Heart right ventricle (tissue), 16 donors: ENCODE data around the gene SLC38A11. TPM values are rescaled to one million over a fixed set of nuclear protein-coding genes. Genes with fewer than 3 reads are reported as not detected.
A peak's percentile ranks its signal among the peaks of the same experiment; 100 is the strongest.
"Not testable (repeated sequence)": the region's sequence is repeated elsewhere in the genome, so short reads cannot be mapped to it uniquely, and the experiment has no call there.

Experiments used
- ATAC-seq, 8 donors: fragments of 200-7000 bp; cut with Tn5 transposase; one replicate each; pipeline ENCODE4 v1.9.1; 2020; ENCODE audit warnings: mild to moderate bottlenecking in 8 of 8, moderate library complexity in 8 of 8, moderate number of reproducible peaks in 1 of 8
- DNase-seq, 2 donors: peaks; one replicate each; pipeline ENCODE4 v3.0.0-alpha.2; 2020
- H3K27ac ChIP-seq, 10 donors: fragments of 200-600 bp; sonication (generic) in 2 of 10; one replicate each; pipeline versions ENCODE4 v1.5.0 to v1.8.0; 2020 to 2022; ENCODE audit warnings: mild to moderate bottlenecking in 3 of 10
- H3K27me3 ChIP-seq, 7 donors: fragments of 200-600 bp; one replicate each; pipeline ENCODE4 v1.8.0; 2021 to 2022; ENCODE audit warnings: mild to moderate bottlenecking in 2 of 7
- H3K36me3 ChIP-seq, 9 donors: fragments of 200-600 bp; sonication (generic) in 1 of 9; one replicate each; pipeline versions ENCODE4 v1.5.0 to v1.8.0; 2020 to 2022; ENCODE audit warnings: mild to moderate bottlenecking in 2 of 9
- H3K4me1 ChIP-seq, 9 donors: fragments of 200-600 bp; sonication (generic) in 1 of 9; one replicate each; pipeline versions ENCODE4 v1.5.0 to v1.8.0; 2020 to 2022; ENCODE audit warnings: mild to moderate bottlenecking in 4 of 9
- H3K4me3 ChIP-seq, 10 donors: fragments of 200-600 bp; sonication (generic) in 2 of 10; one replicate each; pipeline versions ENCODE4 v1.5.0 to v1.8.0; 2020 to 2022; ENCODE audit warnings: mild to moderate bottlenecking in 7 of 10, moderate library complexity in 2 of 10
- H3K9me3 ChIP-seq, 11 donors: fragments of 200-600 bp in 10 of 11; sonication (generic) in 2 of 11; one replicate each; pipeline versions ENCODE4 v1.5.0 to v1.8.0; 2013 to 2022; ENCODE audit warnings: mild to moderate bottlenecking in 2 of 11, control low read depth in 1 of 11, moderate library complexity in 1 of 11
- WGBS, 2 donors: extraction: QIAGEN DNeasy Blood & Tissue Kit; methylation state at CpG; one replicate each; pipeline ENCODE4 v1.1.7; 2013; ENCODE audit warnings: inconsistent platforms in 1 of 2; 5-methylcytosine and 5-hydroxymethylcytosine counted together
- intact Hi-C, 10 donors: fragments of 100-400 bp; cut with DNase I; formaldehyde crosslinking; loops; one replicate each; pipeline versions ENCODE4 v1.11.1 to v1.14.2; 2022
- polyA plus RNA-seq, 2 donors: library from polyadenylated mRNA; stranded (reverse); fragments of 200-250 nt; gene quantifications; one replicate each; pipeline ENCODE4 v1.2.3, GENCODE V29; 2013
- total RNA-seq, 10 donors: library from RNA; stranded (reverse); fragmentation: NEBNext Ultra II Directional in 3 of 10; extraction: Animal tissue kit (Norgen Biotek cat#: 25700) in 3 of 10; gene quantifications; one replicate each; pipeline versions ENCODE4 v1.2.1 to v1.2.4, GENCODE V29; 2021 to 2023
- TF ChIP-seq, protein P1 (sequence below), 9 donors: fragments of 200-600 bp; sonication (generic) in 2 of 9; IDR thresholded peaks; one replicate each; pipeline versions ENCODE4 v1.5.0 to v1.8.0; 2021 to 2022; ENCODE audit warnings: antibody characterized with exemption in 9 of 9, mild to moderate bottlenecking in 5 of 9, moderate library complexity in 1 of 9
- donor health status: Arrhythmogenic right ventricular cardiomyopathy.
- donor health status: ischemic (EF 13 %, LVEDD 7.1; RV severe dilation, severe dysfunction).
- donor health status: healthy with polysubstance abuse.
- donor health status: DM: no; HTN: yes; CAD: no.
- donor health status: DM: no; HTN: no; CAD: no.
- donor health status: ischemic (EF 25% LVEDD 6.9; RV normal size, moderate dysfunction).
- donor health status: ischemic (EF 25% LVEDD 5.7; RV mildly dilated, moderate dysfunction).
- donor health status: healthy.
- donor health status: DM: yes; HTN: yes; CAD: no.
- donor health status: Ischemic cardiomyopathy.
- donor health status: ischemic (EF 35%, LVEDD 5.7; RV mildly dilated, moderate dysfunction).
- donor health status: nonischemic (EF 11% LVEDD 7.7; RV severe dilation, severe dysfunction).
- donor health status: DM: yes; HTN: yes; CAD: no.
- donor health status: PGD.
- donor health status: ischemic (EF 29% LVEDD 5.4; RV normal size, mild dysfunction).
- donor health status: nonischemic (EF 23%, LVEDD 6.1; RV moderate dilation, normal function).

The SLC38A11 gene
- total and polyA plus RNA-seq, 12 donors, result 0.11 to 3.0 (median 0.45) TPM; not detected in 1

DNA sequence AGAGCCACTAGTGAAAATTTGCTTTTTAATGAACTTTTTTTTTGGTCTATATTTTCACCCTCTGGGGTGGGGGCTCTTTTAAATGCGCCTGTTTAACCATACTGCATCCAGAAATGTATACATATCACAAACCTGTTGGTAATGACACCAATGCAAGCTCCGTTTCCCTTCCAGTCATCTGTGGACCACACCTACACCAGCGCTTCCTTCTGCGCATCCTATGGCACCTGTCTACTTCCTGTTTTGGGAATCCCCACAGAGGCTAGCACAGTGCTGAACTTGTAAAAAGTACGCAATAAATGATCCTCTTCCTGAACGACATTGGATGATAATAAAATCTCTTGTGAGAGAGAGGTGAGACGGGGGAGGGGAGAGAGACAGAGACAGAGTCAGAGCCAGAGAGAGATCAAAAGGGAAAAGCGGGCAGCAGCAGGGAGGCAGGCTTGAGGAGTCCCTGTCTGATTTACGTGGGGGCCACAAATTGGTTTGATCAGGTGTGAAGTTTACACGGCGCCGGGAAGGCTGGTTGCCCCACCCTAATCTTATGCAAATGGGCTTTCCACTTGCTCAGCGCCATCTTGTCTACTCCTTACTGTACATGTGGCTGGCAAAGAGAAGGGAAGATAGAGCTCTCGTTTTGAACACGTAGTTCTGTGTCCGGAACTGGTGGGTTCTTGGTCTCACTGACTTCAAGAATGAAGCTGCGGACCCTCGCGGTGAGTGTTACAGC, 38.1 kb upstream of the SLC38A11 start:
- H3K4me1 ChIP-seq, result peaks cover 0 to 18% (median 9%) of the 10 kb centered on the region in 9 donors
- no peak overlapping the region for H3K4me3 ChIP-seq
- ATAC-seq (no peak), DNase-seq (no peak)
- TF ChIP-seq, protein P1, sequence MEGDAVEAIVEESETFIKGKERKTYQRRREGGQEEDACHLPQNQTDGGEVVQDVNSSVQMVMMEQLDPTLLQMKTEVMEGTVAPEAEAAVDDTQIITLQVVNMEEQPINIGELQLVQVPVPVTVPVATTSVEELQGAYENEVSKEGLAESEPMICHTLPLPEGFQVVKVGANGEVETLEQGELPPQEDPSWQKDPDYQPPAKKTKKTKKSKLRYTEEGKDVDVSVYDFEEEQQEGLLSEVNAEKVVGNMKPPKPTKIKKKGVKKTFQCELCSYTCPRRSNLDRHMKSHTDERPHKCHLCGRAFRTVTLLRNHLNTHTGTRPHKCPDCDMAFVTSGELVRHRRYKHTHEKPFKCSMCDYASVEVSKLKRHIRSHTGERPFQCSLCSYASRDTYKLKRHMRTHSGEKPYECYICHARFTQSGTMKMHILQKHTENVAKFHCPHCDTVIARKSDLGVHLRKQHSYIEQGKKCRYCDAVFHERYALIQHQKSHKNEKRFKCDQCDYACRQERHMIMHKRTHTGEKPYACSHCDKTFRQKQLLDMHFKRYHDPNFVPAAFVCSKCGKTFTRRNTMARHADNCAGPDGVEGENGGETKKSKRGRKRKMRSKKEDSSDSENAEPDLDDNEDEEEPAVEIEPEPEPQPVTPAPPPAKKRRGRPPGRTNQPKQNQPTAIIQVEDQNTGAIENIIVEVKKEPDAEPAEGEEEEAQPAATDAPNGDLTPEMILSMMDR (IDR thresholded peaks at IDR 0.05), result no peak
- H3K27me3 ChIP-seq, result no peaks in the 10 kb centered on the region
- H3K36me3 ChIP-seq, result no peaks in the 10 kb centered on the region
- no peaks in the 10 kb centered on the region for H3K9me3 ChIP-seq
- no peak overlapping the region for H3K27ac ChIP-seq
- WGBS, 2 donors, result 73 to 79% methylated on average over 19 of the region's 19 CpGs
- intact Hi-C loops, result loop anchor here in 2 of 10 donors (2.0 to 10.0 kb wide), 2 partner anchors 211 to 301 kb away; partner anchors contain the start of gene SCN3A (in 1 of the 2)

DNA sequence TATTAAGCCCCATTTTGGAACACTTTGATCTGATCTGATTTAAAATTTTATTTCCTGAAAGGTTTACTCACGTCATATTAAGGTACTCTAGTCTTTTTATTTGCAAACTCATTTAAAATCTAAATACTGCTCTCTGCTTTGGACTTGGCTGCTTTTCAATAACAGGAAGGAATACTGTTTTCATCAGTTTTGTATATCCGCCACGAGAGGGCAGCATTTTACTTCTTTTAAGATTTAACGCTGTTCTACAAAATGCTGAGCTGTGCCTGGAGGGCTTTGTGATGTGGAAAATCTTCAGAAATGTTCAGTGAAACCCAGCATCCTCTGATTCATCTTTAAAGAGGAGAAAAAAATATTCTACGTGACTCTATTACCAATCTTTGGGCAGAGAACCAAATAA, 37.5 kb upstream of the SLC38A11 start:
- DNase-seq (peak in 1 of 2 donors; percentile 73), ATAC-seq (peak in 7 of 8 donors; percentile 55 to 80 (median 65))
- Histone ChIP-seq H3K27me3 (no peaks in the 10 kb centered on the region), H3K9me3 (no peaks in the 10 kb centered on the region), H3K4me3 (no peak overlapping the region), H3K27ac (no peak overlapping the region), H3K4me1 (peaks cover 0 to 18% (median 9%) of the 10 kb centered on the region in 9 donors), H3K36me3 (no peaks in the 10 kb centered on the region)
- TF ChIP-seq, protein P1 (IDR thresholded peaks at IDR 0.05), result peak; percentile 26 to 70 (median 58)
- intact Hi-C loops, result loop anchor here in 2 of 10 donors (2.0 to 10.0 kb wide), 2 partner anchors 212 to 302 kb away; partner anchors contain the start of gene SCN3A (in 1 of the 2)
- WGBS, 2 donors, result 0 to 1% methylated on average over 5 of the region's 5 CpGs

DNA sequence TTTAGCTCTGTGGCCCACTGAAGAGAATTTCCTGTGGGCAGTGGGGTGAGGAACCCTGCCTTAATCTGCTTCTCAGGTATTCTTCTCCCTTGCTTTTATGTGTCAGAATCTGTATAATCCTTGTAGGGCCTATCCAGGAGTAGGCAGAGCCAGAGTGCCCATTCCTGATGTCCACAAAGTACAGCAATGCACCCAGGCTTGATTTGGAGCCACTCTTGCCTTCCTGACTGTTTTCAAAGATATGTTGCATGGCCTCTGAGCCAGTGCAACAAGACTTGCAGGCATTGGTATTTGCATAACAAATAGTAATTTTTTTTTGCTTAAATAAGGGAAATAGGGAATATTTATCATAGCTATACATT, 36.7 kb upstream of the SLC38A11 start:
- not testable (repeated sequence) for DNase-seq, H3K27me3 ChIP-seq, H3K4me3 ChIP-seq, H3K9me3 ChIP-seq, H3K36me3 ChIP-seq
- intact Hi-C loops, result loop anchor here in 2 of 10 donors (2.0 to 10.0 kb wide), 2 partner anchors 213 to 303 kb away; partner anchors contain the start of gene SCN3A (in 1 of the 2)
- Histone ChIP-seq H3K27ac (peak overlapping the region in 4 of 10 donors; percentile 8 to 26 (median 18)), H3K4me1 (peaks cover 0 to 18% (median 9%) of the 10 kb centered on the region in 9 donors)
- ATAC-seq, result peak in 3 of 8 donors; percentile 10 to 47 (median 45)

DNA sequence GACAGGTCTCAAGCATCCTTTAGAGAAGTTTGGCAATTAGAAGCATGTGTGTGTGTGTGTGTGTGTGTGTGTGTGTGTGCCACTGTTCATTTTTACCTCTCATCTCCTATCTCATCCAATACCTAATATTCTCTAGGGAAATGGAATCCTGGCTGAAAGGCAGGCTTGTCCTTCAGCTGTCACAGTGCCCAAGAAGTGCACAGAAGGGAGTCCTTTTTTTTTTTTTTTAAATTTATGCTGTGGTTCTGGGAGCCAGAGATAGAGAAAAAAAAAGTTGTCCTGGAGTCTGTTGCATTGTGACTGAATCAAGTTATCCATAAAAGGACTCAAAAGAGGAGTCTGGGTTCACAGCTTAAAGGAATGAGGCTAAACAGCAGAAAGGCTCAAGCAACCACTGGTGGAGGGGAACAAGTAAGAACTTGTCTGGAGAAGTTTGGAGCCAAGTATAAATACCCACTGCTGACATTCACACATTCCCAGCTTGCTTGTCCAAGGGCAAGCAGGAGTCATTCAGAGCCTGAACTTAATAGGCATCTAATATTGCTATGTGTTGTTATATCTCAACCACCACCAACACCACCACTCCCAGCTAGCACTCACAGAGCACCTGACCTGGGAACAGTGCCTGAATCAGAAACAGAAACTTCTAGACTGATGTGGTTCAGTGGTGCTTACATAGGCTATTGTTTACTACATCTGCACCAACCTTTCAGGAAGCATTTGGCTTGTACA, 36.2 kb upstream of the SLC38A11 start:
- peaks cover 0 to 18% (median 9%) of the 10 kb centered on the region in 9 donors for H3K4me1 ChIP-seq
- not testable (repeated sequence) for H3K36me3 ChIP-seq, H3K4me3 ChIP-seq, DNase-seq, H3K9me3 ChIP-seq, H3K27me3 ChIP-seq
- peak in 7 of 8 donors; percentile 23 to 56 (median 31) for ATAC-seq
- peak overlapping the region in 4 of 10 donors; percentile 8 to 26 (median 18) for H3K27ac ChIP-seq
- intact Hi-C loops, result loop anchor here in 2 of 10 donors (2.0 to 10.0 kb wide), 2 partner anchors 213 to 303 kb away; partner anchors contain the start of gene SCN3A (in 1 of the 2)

DNA sequence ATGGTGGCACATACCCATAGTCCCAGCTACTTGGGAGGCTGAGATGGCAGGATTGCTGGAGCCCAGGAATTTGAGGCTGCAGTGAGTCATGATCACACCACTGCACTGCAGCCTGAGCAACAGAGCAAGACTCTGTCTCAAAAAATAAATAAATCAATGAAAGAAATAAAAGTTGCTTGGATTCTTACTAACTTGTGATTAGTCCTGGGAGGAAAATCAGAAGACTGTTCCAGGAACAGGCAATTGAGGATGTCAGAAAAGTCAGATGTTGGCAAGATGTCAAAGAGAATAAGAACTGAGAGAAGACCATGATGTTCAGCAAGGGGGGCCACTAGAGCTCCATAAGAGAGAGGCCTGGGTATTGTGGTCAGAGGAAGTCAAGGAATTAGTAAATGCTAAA, 35.6 kb upstream of the SLC38A11 start:
- peaks cover 0 to 18% (median 9%) of the 10 kb centered on the region in 9 donors for H3K4me1 ChIP-seq
- intact Hi-C loops, result loop anchor here in 2 of 10 donors (10.0 kb wide), 1 partner anchor 304 kb away; no protein-coding TSS in a partner anchor
- not testable (repeated sequence) for H3K4me3 ChIP-seq, H3K36me3 ChIP-seq, DNase-seq, H3K9me3 ChIP-seq, H3K27me3 ChIP-seq
- peak overlapping the region in 1 of 10 donors; percentile 19 for H3K27ac ChIP-seq
- peak in 4 of 8 donors; percentile 23 to 44 (median 36) for ATAC-seq

DNA sequence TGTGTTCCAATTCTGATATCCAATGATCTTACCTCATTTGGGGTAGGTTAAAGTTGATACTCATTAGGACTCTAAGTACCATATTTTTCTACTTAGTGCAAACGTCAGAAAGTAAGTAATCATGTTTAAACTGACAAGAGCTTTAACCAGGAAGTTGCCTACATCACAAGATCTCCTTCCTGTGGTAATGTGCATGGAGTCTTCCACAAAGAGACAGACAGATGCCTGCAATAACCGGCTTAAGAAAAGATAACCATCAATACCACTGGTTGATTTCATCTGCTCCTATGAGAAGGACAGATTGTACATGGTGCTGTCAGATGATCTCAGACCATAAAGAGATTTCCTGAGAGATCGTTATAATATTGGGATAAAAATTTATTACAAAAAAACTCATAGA, 33.5 kb upstream of the SLC38A11 start:
- ATAC-seq, DNase-seq, H3K4me3 ChIP-seq, H3K27me3 ChIP-seq, H3K36me3 ChIP-seq, H3K9me3 ChIP-seq, H3K27ac ChIP-seq: not testable (repeated sequence)
- 59 to 73% methylated on average over 3 of the region's 3 CpGs for WGBS, 2 donors
- H3K4me1 ChIP-seq, result peaks cover 0 to 18% (median 9%) of the 10 kb centered on the region in 9 donors
- intact Hi-C loops, result loop anchor here in 1 of 10 donors (10.0 kb wide), 1 partner anchor 254 kb away; no protein-coding TSS in a partner anchor

DNA sequence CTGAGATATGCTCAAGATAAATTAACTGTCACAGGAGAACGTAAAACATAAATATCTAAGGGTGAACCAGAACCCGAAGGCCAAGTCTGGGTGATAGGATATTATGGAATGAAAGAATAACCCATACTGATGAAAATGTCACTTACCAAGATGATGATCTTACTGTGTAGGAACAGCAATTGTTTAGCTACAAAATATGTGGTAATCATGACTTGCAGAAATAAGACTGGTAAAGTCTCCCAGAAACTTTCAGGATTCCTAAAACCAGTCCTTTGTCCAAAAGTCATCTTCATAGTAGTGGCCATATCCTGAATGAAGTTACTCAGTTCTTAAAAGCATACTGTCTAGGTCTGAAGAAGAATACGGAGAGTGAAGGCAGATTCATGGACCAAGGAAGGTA, 30.7 kb upstream of the SLC38A11 start:
- DNase-seq, ATAC-seq, H3K4me3 ChIP-seq, H3K9me3 ChIP-seq, H3K36me3 ChIP-seq, H3K4me1 ChIP-seq, H3K27ac ChIP-seq, H3K27me3 ChIP-seq: not testable (repeated sequence)
- 64% methylated on average over 3 of the region's 3 CpGs for WGBS, 2 donors
- intact Hi-C loops, result loop anchor here in 1 of 10 donors (10.0 kb wide), 1 partner anchor 251 kb away; no protein-coding TSS in a partner anchor
